Lower leg skin (tissue), 4 donors: ENCODE measurements around the gene MDM2. TPM values are rescaled to one million over a fixed set of nuclear protein-coding genes. Genes with fewer than 3 reads are reported as not detected.
"Not testable (repeated sequence)": the region's sequence is repeated elsewhere in the genome, so short reads cannot be mapped to it uniquely, and the experiment has no call there.

Experiments used
- DNase-seq, 2 donors: peaks; one replicate each; pipeline ENCODE4 v3.0.0-alpha.2; 2019; ENCODE audit warnings: low spot score in 2 of 2
- H3K4me3 ChIP-seq: fragments of 200-600 bp; sonication (generic); 2 replicates; pipeline ENCODE4 v1.5.1; 2017; ENCODE audit warnings: mild to moderate bottlenecking, low read depth; ENCODE audit not compliant: poor library complexity, severe bottlenecking
- POLR2A ChIP-seq, 2 donors: fragments of 450-650 bp; IDR thresholded peaks; one replicate each; pipeline ENCODE4 v1.6.1; 2016 to 2017; ENCODE audit warnings: antibody characterized with exemption in 2 of 2, mild to moderate bottlenecking in 1 of 2, moderate library complexity in 1 of 2
- WGBS, 2 donors: methylation state at CpG; one replicate each; pipeline ENCODE4 v1.1.5; 2018; 5-methylcytosine and 5-hydroxymethylcytosine counted together
- intact Hi-C: fragments of 100-400 bp; cut with DNase I; formaldehyde crosslinking; loops from one replicate; pipeline ENCODE4 v1.15.0; 2023; ENCODE audit warnings: low total_unique reads
- total RNA-seq, 4 donors: library from RNA; depleted of rRNA; stranded (reverse); fragments of >200 nt; gene quantifications; one replicate each; pipeline ENCODE4 v1.1.0, GENCODE V29; 2016
- TF ChIP-seq, protein P1 (sequence below), 3 donors: fragments of 450-650 bp; IDR thresholded peaks; one replicate each; pipeline ENCODE4 v1.5.1; 2016; ENCODE audit warnings: antibody characterized with exemption in 3 of 3, mild to moderate bottlenecking in 3 of 3, moderate library complexity in 2 of 3

Gene MDM2
- total RNA-seq, 4 donors from 2014 or later: 50.0 to 73.4 (median 60.3) TPM

DNA sequence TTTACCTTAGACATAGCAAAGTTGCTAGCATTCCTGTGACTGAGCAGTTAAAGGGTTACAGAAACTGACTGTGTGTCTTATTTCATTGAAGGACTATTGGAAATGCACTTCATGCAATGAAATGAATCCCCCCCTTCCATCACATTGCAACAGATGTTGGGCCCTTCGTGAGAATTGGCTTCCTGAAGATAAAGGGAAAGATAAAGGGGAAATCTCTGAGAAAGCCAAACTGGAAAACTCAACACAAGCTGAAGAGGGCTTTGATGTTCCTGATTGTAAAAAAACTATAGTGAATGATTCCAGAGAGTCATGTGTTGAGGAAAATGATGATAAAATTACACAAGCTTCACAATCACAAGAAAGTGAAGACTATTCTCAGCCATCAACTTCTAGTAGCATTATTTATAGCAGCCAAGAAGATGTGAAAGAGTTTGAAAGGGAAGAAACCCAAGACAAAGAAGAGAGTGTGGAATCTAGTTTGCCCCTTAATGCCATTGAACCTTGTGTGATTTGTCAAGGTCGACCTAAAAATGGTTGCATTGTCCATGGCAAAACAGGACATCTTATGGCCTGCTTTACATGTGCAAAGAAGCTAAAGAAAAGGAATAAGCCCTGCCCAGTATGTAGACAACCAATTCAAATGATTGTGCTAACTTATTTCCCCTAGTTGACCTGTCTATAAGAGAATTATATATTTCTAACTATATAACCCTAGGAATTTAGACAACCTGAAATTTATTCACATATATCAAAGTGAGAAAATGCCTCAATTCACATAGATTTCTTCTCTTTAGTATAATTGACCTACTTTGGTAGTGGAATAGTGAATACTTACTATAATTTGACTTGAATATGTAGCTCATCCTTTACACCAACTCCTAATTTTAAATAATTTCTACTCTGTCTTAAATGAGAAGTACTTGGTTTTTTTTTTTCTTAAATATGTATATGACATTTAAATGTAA lies 31.5 kb downstream of the MDM2 start:
- no peak for DNase-seq
- no peak overlapping the region for H3K4me3 ChIP-seq
- WGBS, 2 donors: 58 to 65% methylated on average over 2 of the region's 2 CpGs
- intact Hi-C loops: no loop called here
- no peak for TF ChIP-seq POLR2A (IDR thresholded peaks at IDR 0.05)
- TF ChIP-seq, protein P1, sequence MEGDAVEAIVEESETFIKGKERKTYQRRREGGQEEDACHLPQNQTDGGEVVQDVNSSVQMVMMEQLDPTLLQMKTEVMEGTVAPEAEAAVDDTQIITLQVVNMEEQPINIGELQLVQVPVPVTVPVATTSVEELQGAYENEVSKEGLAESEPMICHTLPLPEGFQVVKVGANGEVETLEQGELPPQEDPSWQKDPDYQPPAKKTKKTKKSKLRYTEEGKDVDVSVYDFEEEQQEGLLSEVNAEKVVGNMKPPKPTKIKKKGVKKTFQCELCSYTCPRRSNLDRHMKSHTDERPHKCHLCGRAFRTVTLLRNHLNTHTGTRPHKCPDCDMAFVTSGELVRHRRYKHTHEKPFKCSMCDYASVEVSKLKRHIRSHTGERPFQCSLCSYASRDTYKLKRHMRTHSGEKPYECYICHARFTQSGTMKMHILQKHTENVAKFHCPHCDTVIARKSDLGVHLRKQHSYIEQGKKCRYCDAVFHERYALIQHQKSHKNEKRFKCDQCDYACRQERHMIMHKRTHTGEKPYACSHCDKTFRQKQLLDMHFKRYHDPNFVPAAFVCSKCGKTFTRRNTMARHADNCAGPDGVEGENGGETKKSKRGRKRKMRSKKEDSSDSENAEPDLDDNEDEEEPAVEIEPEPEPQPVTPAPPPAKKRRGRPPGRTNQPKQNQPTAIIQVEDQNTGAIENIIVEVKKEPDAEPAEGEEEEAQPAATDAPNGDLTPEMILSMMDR (IDR thresholded peaks at IDR 0.05): no peak

GRCh38 chr12:68841175-68841574 lies 33.2 kb downstream of the MDM2 start:
- H3K4me3 ChIP-seq, intact Hi-C loops, DNase-seq: not testable (repeated sequence)
- WGBS, 2 donors: 91 to 94% methylated on average over 5 of the region's 5 CpGs

DNA sequence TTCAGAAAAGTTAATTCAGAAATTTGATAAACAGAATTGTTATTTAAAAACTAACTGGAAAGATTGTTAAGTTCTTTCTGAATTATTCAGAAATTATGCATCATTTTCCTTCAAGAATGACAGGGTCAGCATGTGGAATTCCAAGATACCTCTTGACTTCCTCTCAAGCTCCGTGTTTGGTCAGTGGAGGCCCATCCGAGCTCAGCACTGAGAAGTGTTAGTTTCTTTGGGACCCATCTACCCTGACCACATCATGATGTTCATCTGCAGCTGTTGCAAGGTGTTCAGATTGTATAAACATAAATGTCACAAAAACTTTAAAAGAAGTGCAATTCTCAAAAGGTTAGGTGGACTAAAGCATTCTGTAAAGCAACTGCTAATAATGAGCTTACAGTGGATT lies 33.7 kb downstream of the MDM2 start:
- WGBS, 2 donors: 96 to 97% methylated on average over 2 of the region's 2 CpGs
- intact Hi-C loops: no loop called here
- no peak for TF ChIP-seq POLR2A (IDR thresholded peaks at IDR 0.05)
- TF ChIP-seq, protein P1 (IDR thresholded peaks at IDR 0.05): no peak
- no peak overlapping the region for H3K4me3 ChIP-seq
- DNase-seq: no peak

- no peak overlapping the region for H3K4me3 ChIP-seq
- WGBS, 2 donors: 91 to 92% methylated on average over 3 of the region's 3 CpGs
- intact Hi-C loops: no loop called here
- no peak for TF ChIP-seq POLR2A (IDR thresholded peaks at IDR 0.05)
- TF ChIP-seq, protein P1 (IDR thresholded peaks at IDR 0.05): no peak
- no peak for DNase-seq
Observed at GRCh38 chr12:68842123-68842522, 34.1 kb downstream of the MDM2 start.

DNA sequence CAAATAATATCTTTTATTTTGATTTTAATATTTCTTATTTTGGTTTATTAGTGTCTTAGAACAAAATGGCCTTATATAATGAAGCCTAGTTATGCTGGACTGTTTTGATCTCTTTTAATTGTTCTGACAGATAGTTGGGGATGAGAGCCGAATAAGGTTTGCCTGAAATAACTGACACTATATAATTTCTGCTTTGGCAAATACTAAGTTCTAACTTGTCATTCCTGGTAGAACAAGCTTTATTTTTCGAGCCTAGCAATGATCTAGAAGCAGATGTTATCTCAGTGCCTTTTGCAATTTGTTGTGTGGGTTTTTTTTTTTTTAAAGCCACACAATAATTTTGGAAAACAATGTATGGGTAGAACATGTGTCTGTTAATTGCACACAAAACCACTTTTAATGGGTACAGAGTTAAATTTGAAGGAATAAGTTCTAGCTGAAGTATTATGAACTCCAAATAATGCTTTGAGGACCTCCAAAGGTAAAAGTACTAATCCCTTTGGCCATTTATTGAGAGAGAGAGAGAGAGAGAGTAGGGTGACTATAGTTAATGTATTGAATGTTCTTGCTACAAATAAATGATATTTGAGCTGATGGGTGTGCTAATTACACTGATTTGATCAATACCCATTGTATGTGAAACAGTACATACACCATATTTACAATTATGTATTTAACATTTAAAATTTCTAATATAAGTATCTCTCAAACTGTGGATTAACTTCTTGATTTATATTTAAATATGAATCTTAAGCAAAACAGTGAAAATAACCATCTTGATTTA lies 35.0 kb downstream of the MDM2 start:
- H3K4me3 ChIP-seq: no peak overlapping the region
- WGBS, 2 donors: 37 to 56% methylated on average over 2 of the region's 2 CpGs
- TF ChIP-seq, protein P1 (IDR thresholded peaks at IDR 0.05): no peak
- TF ChIP-seq POLR2A (IDR thresholded peaks at IDR 0.05): no peak
- no peak for DNase-seq
- intact Hi-C loops: no loop called here

- intact Hi-C loops: no loop called here
- DNase-seq: no peak
- no peak overlapping the region for H3K4me3 ChIP-seq
- WGBS, 2 donors: 87 to 92% methylated on average over 4 of the region's 4 CpGs
- TF ChIP-seq, protein P1 (IDR thresholded peaks at IDR 0.05): no peak
- no peak for TF ChIP-seq POLR2A (IDR thresholded peaks at IDR 0.05)
Observed at GRCh38 chr12:68844318-68844745, 36.4 kb downstream of the MDM2 start.
